MCF 10A (cell line): ENCODE measurements around the gene PIK3C2B. TPM values are rescaled to one million over a fixed set of nuclear protein-coding genes. Genes with fewer than 3 reads are reported as not detected.

Experiments used
- BruUV-seq: library from RNA; stranded (reverse); fragments of 400-500 nt; replicated peaks from 2 replicates; lab custom pipeline; 2021; lab: Mats Ljungman, UMichigan
- CTCF ChIA-PET: fragments of 300-600 bp; sonication (Branson Sonifier 250); formaldehyde crosslinking; extraction: SDS; loops from one replicate; lab custom pipeline; 2021; ENCODE audit warnings: antibody characterized with exemption, inconsistent platforms; lab: Yijun Ruan, JAX
- POLR2A ChIA-PET: fragments of 300-600, 350-650 bp; sonication (Branson Sonifier 250); formaldehyde crosslinking; extraction: SDS; loops from one replicate; lab custom pipeline; 2020; ENCODE audit warnings: antibody characterized with exemption, inconsistent platforms; lab: Yijun Ruan, JAX
- DNase-seq: peaks from one replicate; pipeline ENCODE4 v3.0.0-alpha.2; 2018; ENCODE audit not compliant: unreplicated experiment
- H3K27ac Mint-ChIP-seq: one replicate; pipeline ENCODE4 v1.8.0; 2022; ENCODE audit warnings: mild to moderate bottlenecking, low read depth, mixed read lengths; ENCODE audit not compliant: unreplicated experiment
- H3K27me3 Mint-ChIP-seq: one replicate; pipeline ENCODE4 v1.8.0; 2022; ENCODE audit warnings: mixed read lengths; ENCODE audit not compliant: insufficient read depth, unreplicated experiment
- H3K36me3 Mint-ChIP-seq: one replicate; pipeline ENCODE4 v1.8.0; 2022; ENCODE audit warnings: mild to moderate bottlenecking, moderate library complexity, mixed read lengths; ENCODE audit not compliant: insufficient read depth, unreplicated experiment
- H3K4me1 Mint-ChIP-seq: one replicate; pipeline ENCODE4 v1.8.0; 2022; ENCODE audit warnings: mixed read lengths; ENCODE audit not compliant: insufficient read depth, unreplicated experiment
- H3K4me3 Mint-ChIP-seq: one replicate; pipeline ENCODE4 v1.8.0; 2022; ENCODE audit warnings: mild to moderate bottlenecking, moderate library complexity, mixed read lengths; ENCODE audit not compliant: unreplicated experiment
- H3K9me3 Mint-ChIP-seq: one replicate; pipeline ENCODE4 v1.8.0; 2022; ENCODE audit warnings: mixed read lengths; ENCODE audit not compliant: unreplicated experiment
- CTCF ChIP-seq: fragments of 200-600 bp; IDR thresholded peaks from one replicate; pipeline ENCODE4 v1.8.0; 2022; ENCODE audit warnings: antibody characterized with exemption, mild to moderate bottlenecking; ENCODE audit not compliant: unreplicated experiment
- intact Hi-C: fragments of 100-400 bp; cut with micrococcal nuclease; formaldehyde crosslinking; loops from 2 replicates; pipeline ENCODE4 v1.14.1; 2022
- total RNA-seq: library from RNA; stranded (reverse); gene quantifications from 2 replicates; pipeline ENCODE4 v1.2.3, GENCODE V29; 2022

PIK3C2B gene
- total RNA-seq, 1 experiment from 2014 or later: 3.4 TPM

DNA sequence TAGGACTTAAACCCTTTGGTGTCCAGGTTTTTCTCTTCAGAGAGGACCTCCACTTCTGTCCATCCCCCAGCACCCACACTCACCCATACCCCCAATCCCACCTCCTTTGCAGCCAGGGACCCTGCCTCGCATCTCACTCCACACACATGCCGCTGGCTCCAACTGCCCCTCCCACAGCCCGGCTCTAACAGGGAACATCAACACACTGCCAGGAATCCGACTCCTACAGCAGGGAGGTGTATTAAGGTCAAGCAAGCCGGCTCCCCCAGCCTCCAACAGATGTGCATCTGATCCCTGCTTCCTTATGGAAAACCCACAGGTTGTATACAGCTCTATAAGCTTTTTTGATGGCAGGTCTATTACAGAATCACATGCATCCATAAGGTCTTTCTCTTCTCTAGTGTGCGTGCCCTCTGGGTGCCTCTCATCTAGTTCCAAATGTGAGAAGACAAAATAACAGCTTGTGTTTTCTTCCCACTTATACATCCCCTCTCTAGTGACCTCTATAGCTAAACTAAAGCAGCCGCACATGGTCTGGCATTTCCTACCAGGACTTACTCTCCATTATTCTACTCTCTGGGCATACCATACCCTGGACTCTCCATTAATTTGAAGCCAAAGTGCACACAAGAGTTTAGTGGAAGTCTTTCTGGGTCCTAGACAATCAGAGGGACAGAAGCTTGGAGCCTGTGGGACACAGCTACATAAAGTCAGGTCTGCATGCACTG is 16.3 kb downstream of the PIK3C2B start:
- Mint-ChIP-seq H3K4me3 (no peak overlapping the region), H3K4me1 (peaks cover 11% of the 10 kb centered on the region), H3K36me3 (no peaks in the 10 kb centered on the region), H3K27me3 (peaks cover 18% of the 10 kb centered on the region), H3K27ac (no peak overlapping the region), H3K9me3 (no peaks in the 10 kb centered on the region)
- no peak for TF ChIP-seq CTCF
- POLR2A ChIA-PET: interaction anchor here (0.7 to 4.3 kb wide), 6 partner anchors 8 to 140 kb away, joined by 3 to 30 read pairs (median 4); partner anchors contain the start of gene PIK3C2B
- BruUV-seq: no TSS peak
- DNase-seq: no peak
- CTCF ChIA-PET: interaction anchor here (0.5 to 5.2 kb wide), 20 partner anchors 10 to 1211 kb away, joined by 3 to 34 read pairs (median 3); partner anchors contain the start of gene PIK3C2B
- intact Hi-C loops: no loop called here

- DNase-seq: no peak
- no peak overlapping the region for H3K27ac Mint-ChIP-seq
- no TSS peak for BruUV-seq
- no peaks in the 10 kb centered on the region for H3K36me3 Mint-ChIP-seq
- H3K9me3 Mint-ChIP-seq: no peaks in the 10 kb centered on the region
- intact Hi-C loops: no loop called here
- peaks cover 18% of the 10 kb centered on the region for H3K27me3 Mint-ChIP-seq
- CTCF ChIA-PET: interaction anchor here (0.7 to 5.2 kb wide), 5 partner anchors 26 to 315 kb away, joined by 3 to 34 read pairs (median 3); no protein-coding TSS in a partner anchor
- H3K4me3 Mint-ChIP-seq: no peak overlapping the region
- no peak for TF ChIP-seq CTCF
- POLR2A ChIA-PET: interaction anchor here (1.4 to 4.3 kb wide), 2 partner anchors 11 to 17 kb away, joined by 4 to 30 read pairs; partner anchors contain the start of gene PIK3C2B
- peaks cover 11% of the 10 kb centered on the region for H3K4me1 Mint-ChIP-seq
These were observed 17.4 kb downstream of the PIK3C2B start for GRCh38 chr1:204477036-204477740.

GRCh38 chr1:204476563-204476962 is 18.0 kb downstream of the PIK3C2B start:
- intact Hi-C loops: no loop called here
- Mint-ChIP-seq H3K4me3 (no peak overlapping the region), H3K27me3 (peaks cover 18% of the 10 kb centered on the region), H3K27ac (no peak overlapping the region), H3K36me3 (no peaks in the 10 kb centered on the region), H3K4me1 (peaks cover 11% of the 10 kb centered on the region), H3K9me3 (no peaks in the 10 kb centered on the region)
- no TSS peak for BruUV-seq
- POLR2A ChIA-PET: no interaction called here
- no peak for TF ChIP-seq CTCF
- no peak for DNase-seq
- CTCF ChIA-PET: no interaction called here
